Measurements from ENCODE around the gene HIP1R.

- TF ChIP-seq CTCF (IDR thresholded peaks at IDR 0.05) = no peak
- TF ChIP-seq POLR2A (IDR thresholded peaks at IDR 0.05) = no peak
- no peak for TF ChIP-seq POLR2AphosphoS5 (IDR thresholded peaks at IDR 0.05)
Observed at GRCh38 chr12:122868471-122869177, 33.4 kb downstream of the HIP1R start.

Measured in sigmoid colon (tissue), 4 donors.